T-cell (primary cell): ENCODE results near the gene PPP2R5C. TPM values are rescaled to one million over a fixed set of nuclear protein-coding genes. Genes with fewer than 3 reads are reported as not detected.

Experiments used
- ATAC-seq, 4 experiments: fragments of 200-7000 bp in 3 of 4; fragments of 150-1000 bp in 1 of 4; cut with Tn5 transposase; replicated peaks in 1 of 4; 1 replicate in 3 of 4; 2 replicates in 1 of 4; pipeline ENCODE4 v1.10.0; 2021; ENCODE audit warnings: moderate library complexity in 3 of 4, mild to moderate bottlenecking in 2 of 4, moderate number of reproducible peaks in 1 of 4
- CTCF ChIA-PET, 2 donors: fragments of 300-600 bp; sonication (Branson Sonifier 250); formaldehyde crosslinking; loops; one replicate each; lab custom pipeline; 2022; ENCODE audit warnings: antibody characterized with exemption in 2 of 2; lab: Charles Lee
- POLR2A ChIA-PET, 2 donors: fragments of 300-600 bp; sonication (Branson Sonifier 250); formaldehyde crosslinking; loops; one replicate each; lab custom pipeline; 2022; ENCODE audit warnings: antibody characterized with exemption in 2 of 2; lab: Charles Lee
- DNase-seq, 35 experiments: peaks; one replicate each; pipeline versions ENCODE4 v3.0.0 to v3.0.0-alpha.2; 2013 to 2023
- H3K27ac ChIP-seq: one replicate; pipeline ENCODE4 v1.5.1; 2013; ENCODE audit warnings: low read length
- H3K27me3 ChIP-seq, 2 experiments: replicated peaks in 1 of 2; 1 replicate in 1 of 2; 2 replicates in 1 of 2; pipeline versions ENCODE4 v1.6.1 to v1.7.0; 2013; ENCODE audit warnings: low read length in 1 of 2, mixed read lengths in 1 of 2; ENCODE audit not compliant: control insufficient read depth in 2 of 2, insufficient read depth in 2 of 2; ENCODE audit errors: extremely low read depth in 1 of 2
- H3K36me3 ChIP-seq, 2 donors: 1 replicate in 1 of 2; 2 replicates in 1 of 2; pipeline versions ENCODE4 v1.6.1 to v1.7.0; 2013; ENCODE audit warnings: low read length in 1 of 2; ENCODE audit not compliant: control insufficient read depth in 2 of 2, insufficient read depth in 1 of 2; ENCODE audit errors: extremely low read depth in 1 of 2
- H3K4me1 ChIP-seq, 2 experiments: 1 replicate in 1 of 2; 2 replicates in 1 of 2; pipeline versions ENCODE4 v1.6.1 to v1.7.0; 2013; ENCODE audit warnings: low read length in 2 of 2, mixed read lengths in 1 of 2; ENCODE audit not compliant: insufficient read depth in 2 of 2, control insufficient read depth in 1 of 2; ENCODE audit errors: extremely low read depth in 1 of 2
- H3K4me3 ChIP-seq, 2 donors: 1 replicate in 1 of 2; 2 replicates in 1 of 2; pipeline versions ENCODE4 v1.5.1 to v1.7.0; 2013; ENCODE audit warnings: mild to moderate bottlenecking in 2 of 2, low read length in 1 of 2, moderate library complexity in 1 of 2; ENCODE audit not compliant: control insufficient read depth in 1 of 2; ENCODE audit errors: extremely low read depth in 1 of 2
- H3K9me3 ChIP-seq: 2 replicates; pipeline ENCODE4 v1.7.0; 2013
- H3K27ac Mint-ChIP-seq, 2 donors: one replicate each; pipeline ENCODE4 v1.8.0; 2020 to 2021; ENCODE audit warnings: mild to moderate bottlenecking in 2 of 2, mixed read lengths in 2 of 2
- H3K27me3 Mint-ChIP-seq, 2 donors: one replicate each; pipeline ENCODE4 v1.8.0; 2021 to 2022; ENCODE audit warnings: mixed read lengths in 2 of 2
- H3K36me3 Mint-ChIP-seq: one replicate; pipeline ENCODE4 v1.8.0; 2021; ENCODE audit warnings: mixed read lengths
- H3K4me1 Mint-ChIP-seq, 3 donors: one replicate each; pipeline ENCODE4 v1.8.0; 2020 to 2022; ENCODE audit warnings: mixed read lengths in 3 of 3, mild to moderate bottlenecking in 1 of 3
- H3K4me3 Mint-ChIP-seq, 3 donors: one replicate each; pipeline ENCODE4 v1.8.0; 2020 to 2022; ENCODE audit warnings: mild to moderate bottlenecking in 3 of 3, mixed read lengths in 3 of 3, moderate library complexity in 3 of 3
- H3K9me3 Mint-ChIP-seq, 3 donors: one replicate each; pipeline ENCODE4 v1.8.0; 2020 to 2022; ENCODE audit warnings: mixed read lengths in 3 of 3
- WGBS: methylation state at CpG from one replicate; pipeline ENCODE4 v1.1.5; 2013; ENCODE audit warnings: missing lambda C conversion rate; ENCODE audit not compliant: insufficient coverage; 5-methylcytosine and 5-hydroxymethylcytosine counted together
- total RNA-seq, 35 experiments: library from RNA in 6 of 35; stranded (reverse) in 6 of 35; fragments of 120-200 nt in 1 of 35; gene quantifications; one replicate each; pipeline versions ENCODE4 v1.2.1 to v1.2.4 and lab custom pipeline; 2013 to 2026

The PPP2R5C gene
- total RNA-seq, 5 donors from 2014 or later (not counting 1 experiment from before 2014, with no cell fraction given): 435 to 627 (median 489) TPM

DNA sequence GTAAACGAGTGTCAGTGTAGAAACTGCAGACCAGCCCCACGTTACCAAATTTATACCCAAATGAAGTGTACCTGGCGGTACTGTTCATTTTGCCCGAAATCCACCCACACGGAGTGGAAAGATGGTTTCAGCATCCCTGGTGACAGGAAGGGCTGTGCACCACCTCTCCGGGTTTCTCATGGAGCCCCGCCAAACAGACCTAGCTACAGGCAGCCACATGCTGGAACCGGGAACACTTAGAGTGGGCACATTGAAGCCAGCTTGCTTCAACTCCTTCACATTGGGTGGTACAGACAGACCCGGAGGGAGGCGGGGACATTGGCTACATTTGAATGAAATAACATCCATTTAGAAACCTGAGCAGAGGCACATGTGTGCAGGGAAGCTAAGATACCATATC lies 84.4 kb downstream of the PPP2R5C start:
- no peak overlapping the region for H3K4me3 ChIP-seq

DNA sequence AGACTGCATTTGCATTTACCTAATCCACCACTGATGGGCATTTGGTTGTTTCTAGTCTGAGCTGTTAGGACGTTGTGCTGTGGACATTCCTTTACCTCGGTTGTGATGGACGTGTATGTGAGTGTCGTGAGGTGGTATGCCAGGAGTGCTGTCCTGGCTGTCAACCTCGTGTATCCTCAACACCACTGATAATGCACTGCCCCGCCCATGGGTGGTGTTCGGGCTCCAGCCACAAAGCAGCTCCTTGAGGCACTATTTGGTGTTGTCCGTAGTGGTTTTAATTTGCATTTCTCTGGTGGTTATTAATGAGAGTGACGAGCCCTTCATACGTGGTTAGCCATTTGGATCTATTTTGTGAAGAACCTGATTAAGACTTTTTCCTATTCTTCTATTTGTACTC lies 87.6 kb downstream of the PPP2R5C start:
- Mint-ChIP-seq H3K27me3 (no peaks in the 10 kb centered on the region), H3K4me3 (peak overlapping the region in 1 of 3 donors; percentile 40), H3K4me1 (peaks cover 93 to 98% (median 93%) of the 10 kb centered on the region in 3 donors), H3K9me3 (no peaks in the 10 kb centered on the region), H3K27ac (peak overlapping the region; percentile 18 to 88), H3K36me3 (peaks cover 27% of the 10 kb centered on the region)
- Histone ChIP-seq H3K36me3 (peaks cover 0 to 27% of the 10 kb centered on the region in 2 donors), H3K27ac (no peak overlapping the region), H3K27me3 (no peaks in the 10 kb centered on the region), H3K9me3 (no peaks in the 10 kb centered on the region), H3K4me3 (no peak overlapping the region), H3K4me1 (peaks cover 34 to 70% of the 10 kb centered on the region in 2 experiments)
- no peak for ATAC-seq
- DNase-seq: no peak
- CTCF ChIA-PET: interaction anchor here in 1 of 2 donors (1.1 to 2.0 kb wide), 2 partner anchors 78 to 296 kb away, joined by 3 to 5 read pairs; no protein-coding TSS in a partner anchor
- POLR2A ChIA-PET: interaction anchor here (0.7 to 1.4 kb wide), 2 partner anchors 19 to 49 kb away, joined by 3 to 6 read pairs; no protein-coding TSS in a partner anchor
- WGBS: 87% methylated on average over 3 of the region's 10 CpGs

More for the DNA sequence above, 84.4 kb downstream of the PPP2R5C start:
- Mint-ChIP-seq H3K4me1 (peaks cover 95 to 97% (median 95%) of the 10 kb centered on the region in 3 donors), H3K36me3 (peaks cover 33% of the 10 kb centered on the region), H3K27me3 (no peaks in the 10 kb centered on the region), H3K9me3 (no peaks in the 10 kb centered on the region), H3K4me3 (peak overlapping the region in 1 of 3 donors; percentile 3), H3K27ac (peak overlapping the region; percentile 68 to 80)
- peaks cover 0 to 29% of the 10 kb centered on the region in 2 donors for H3K36me3 ChIP-seq
- peaks cover 26 to 78% of the 10 kb centered on the region in 2 experiments for H3K4me1 ChIP-seq
- DNase-seq (no peak), ATAC-seq (no peak)
- ChIA-PET CTCF (interaction anchor here (0.5 to 3.0 kb wide), 7 partner anchors 8 to 139 kb away, joined by 3 to 23 read pairs (median 4); no protein-coding TSS in a partner anchor), POLR2A (interaction anchor here (0.6 to 0.9 kb wide), 2 partner anchors 10 to 139 kb away, joined by 3 to 8 read pairs; no protein-coding TSS in a partner anchor)
- 52% methylated on average over 5 of the region's 10 CpGs for WGBS
- no peaks in the 10 kb centered on the region for H3K9me3 ChIP-seq
- H3K27me3 ChIP-seq: no peaks in the 10 kb centered on the region
- peak overlapping the region; percentile 3 for H3K27ac ChIP-seq

DNA sequence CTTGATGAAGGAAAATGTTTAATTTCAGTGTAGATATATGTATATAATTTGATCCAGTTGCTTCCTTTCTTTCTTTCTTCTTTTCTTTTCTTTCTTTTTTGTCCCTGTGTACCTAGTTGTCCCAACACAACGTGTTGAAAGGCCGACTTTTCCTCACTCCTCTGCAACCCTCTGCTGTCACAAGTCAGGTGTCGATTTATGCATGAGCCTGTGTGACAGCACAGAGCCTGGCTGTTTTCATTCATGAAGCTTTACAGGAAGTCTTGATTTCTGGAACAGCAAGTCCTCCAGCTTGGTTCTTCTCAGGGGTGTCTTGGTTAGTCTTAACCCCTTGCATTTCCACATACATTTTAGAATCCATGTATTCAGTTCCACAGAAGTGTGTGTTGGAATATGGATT lies 88.1 kb downstream of the PPP2R5C start:
- ATAC-seq (peak in 1 of 4 experiments; percentile 30), DNase-seq (no peak)
- 40% methylated on average over 3 of the region's 3 CpGs for WGBS
- H3K4me1 ChIP-seq: peaks cover 39 to 73% of the 10 kb centered on the region in 2 experiments
- H3K36me3 ChIP-seq: peaks cover 0 to 23% of the 10 kb centered on the region in 2 donors
- CTCF ChIA-PET: interaction anchor here in 1 of 2 donors (2.0 kb wide), 1 partner anchor 79 kb away, joined by 5 read pairs; no protein-coding TSS in a partner anchor
- Mint-ChIP-seq H3K27ac (peak overlapping the region; percentile 36 to 88), H3K27me3 (no peaks in the 10 kb centered on the region), H3K9me3 (no peaks in the 10 kb centered on the region), H3K4me3 (peak overlapping the region in 2 of 3 donors; percentile 40 to 62), H3K36me3 (peaks cover 26% of the 10 kb centered on the region), H3K4me1 (peaks cover 92 to 98% (median 93%) of the 10 kb centered on the region in 3 donors)
- H3K27me3 ChIP-seq: no peaks in the 10 kb centered on the region
- POLR2A ChIA-PET: interaction anchor here in 1 of 2 donors (0.5 to 1.4 kb wide), 3 partner anchors 10 to 30 kb away, joined by 3 to 6 read pairs (median 3); no protein-coding TSS in a partner anchor
- no peaks in the 10 kb centered on the region for H3K9me3 ChIP-seq
- H3K27ac ChIP-seq: no peak overlapping the region
- no peak overlapping the region for H3K4me3 ChIP-seq

DNA sequence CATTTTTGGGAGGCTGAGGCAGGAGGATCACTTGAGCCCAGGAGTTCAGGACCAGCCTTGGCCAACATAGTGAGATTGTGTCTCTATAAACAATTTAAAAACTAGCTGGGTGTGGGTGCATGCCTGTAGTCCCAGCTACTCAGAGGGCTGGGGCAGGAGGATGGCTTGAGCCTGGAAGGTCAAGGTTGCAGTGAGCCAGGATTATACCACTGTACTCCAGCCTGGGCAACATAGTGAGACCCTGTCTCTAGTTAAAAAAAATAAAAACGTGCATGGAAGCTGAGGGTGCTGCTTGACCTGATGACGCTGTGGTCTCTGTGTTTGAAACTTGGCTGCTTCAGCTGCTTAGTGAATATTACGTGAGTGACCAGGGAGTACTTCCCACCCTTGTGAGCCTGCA lies 89.7 kb downstream of the PPP2R5C start:
- no peaks in the 10 kb centered on the region for H3K27me3 ChIP-seq
- H3K27me3 Mint-ChIP-seq: no peaks in the 10 kb centered on the region
- H3K4me3 ChIP-seq: no peak overlapping the region
- POLR2A ChIA-PET: no interaction called here
- no peaks in the 10 kb centered on the region for H3K9me3 ChIP-seq
- H3K4me1 ChIP-seq: peaks cover 42 to 72% of the 10 kb centered on the region in 2 experiments
- peaks cover 91 to 98% (median 93%) of the 10 kb centered on the region in 3 donors for H3K4me1 Mint-ChIP-seq
- 100% methylated on average over 3 of the region's 3 CpGs for WGBS
- H3K4me3 Mint-ChIP-seq: peak overlapping the region in 2 of 3 donors; percentile 21 to 40
- DNase-seq (no peak), ATAC-seq (no peak)
- H3K9me3 Mint-ChIP-seq: no peaks in the 10 kb centered on the region
- H3K27ac ChIP-seq: no peak overlapping the region
- CTCF ChIA-PET: interaction anchor here in 1 of 2 donors (0.6 kb wide), 1 partner anchor 491 kb away, joined by 6 read pairs; no protein-coding TSS in a partner anchor
- H3K36me3 Mint-ChIP-seq: peaks cover 29% of the 10 kb centered on the region
- peak overlapping the region in 1 of 2 donors; percentile 66 for H3K27ac Mint-ChIP-seq
- H3K36me3 ChIP-seq: peaks cover 0 to 13% of the 10 kb centered on the region in 2 donors

DNA sequence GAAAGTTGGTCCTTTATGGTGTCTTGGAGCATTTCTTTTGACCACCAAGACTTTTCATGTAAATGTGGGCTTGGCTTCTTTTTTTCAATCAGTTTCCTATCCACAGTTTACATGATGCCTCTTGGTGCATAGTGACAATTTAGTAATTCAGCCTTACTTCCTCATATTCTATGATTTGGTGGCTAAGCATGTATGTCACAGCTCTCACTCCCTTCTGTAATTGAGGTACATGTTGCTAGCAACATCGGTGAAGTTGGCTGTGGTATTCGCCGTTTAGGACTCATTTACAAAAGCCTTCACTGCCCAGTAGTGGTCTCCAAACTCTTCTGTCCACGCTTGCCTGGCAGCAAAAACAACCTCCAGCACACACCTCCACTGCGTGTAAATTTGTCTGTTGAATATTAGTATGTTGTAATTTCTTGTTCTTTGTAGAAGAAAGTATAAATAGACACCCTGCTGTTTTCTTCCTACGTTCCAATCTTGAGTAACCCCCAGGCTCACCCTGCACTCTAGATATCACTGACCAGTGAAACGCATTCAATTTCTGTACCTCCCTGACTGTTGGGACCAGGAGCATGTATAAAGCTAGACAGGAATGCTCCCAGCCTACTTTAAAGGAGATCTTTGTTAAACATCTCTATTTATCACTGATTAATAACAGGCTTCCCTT lies 90.4 kb downstream of the PPP2R5C start:
- Histone ChIP-seq H3K4me1 (peaks cover 42 to 70% of the 10 kb centered on the region in 2 experiments), H3K36me3 (peaks cover 0 to 17% of the 10 kb centered on the region in 2 donors), H3K9me3 (no peaks in the 10 kb centered on the region), H3K4me3 (no peak overlapping the region), H3K27me3 (no peaks in the 10 kb centered on the region), H3K27ac (no peak overlapping the region)
- DNase-seq (no peak), ATAC-seq (no peak)
- Mint-ChIP-seq H3K4me1 (peaks cover 91 to 98% (median 93%) of the 10 kb centered on the region in 3 donors), H3K4me3 (peak overlapping the region in 2 of 3 donors; percentile 13 to 40), H3K27me3 (no peaks in the 10 kb centered on the region), H3K9me3 (no peaks in the 10 kb centered on the region), H3K27ac (peak overlapping the region; percentile 12 to 66), H3K36me3 (peaks cover 30% of the 10 kb centered on the region)
- no CpG with 5 or more reads among the region's 7 CpGs for WGBS
- POLR2A ChIA-PET: no interaction called here
- CTCF ChIA-PET: interaction anchor here in 1 of 2 donors (0.6 kb wide), 1 partner anchor 68 kb away, joined by 3 read pairs; no protein-coding TSS in a partner anchor

DNA sequence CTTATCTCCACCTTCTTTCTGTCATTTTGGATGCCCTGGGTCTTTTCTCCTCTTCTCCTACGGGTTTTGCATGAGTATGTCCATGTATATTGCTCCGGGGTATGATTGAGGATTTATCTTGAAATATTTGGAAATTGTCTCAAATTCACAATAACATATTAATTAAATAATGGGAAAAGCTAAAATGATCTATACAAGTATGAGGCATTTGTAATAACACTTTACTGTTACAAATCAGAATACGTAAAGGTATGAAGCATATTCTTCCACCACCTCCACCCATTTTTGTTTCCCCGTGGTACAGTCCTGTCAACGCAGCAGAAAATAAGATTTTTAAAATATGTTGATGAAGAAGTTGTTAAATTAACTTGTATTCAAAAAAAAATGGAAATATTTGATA lies 91.3 kb downstream of the PPP2R5C start:
- no peak for DNase-seq
- no peak for ATAC-seq
- no peaks in the 10 kb centered on the region for H3K27me3 ChIP-seq
- H3K4me1 ChIP-seq: peaks cover 42 to 65% of the 10 kb centered on the region in 2 experiments
- H3K4me1 Mint-ChIP-seq: peaks cover 90 to 92% (median 92%) of the 10 kb centered on the region in 3 donors
- peaks cover 0 to 20% of the 10 kb centered on the region in 2 donors for H3K36me3 ChIP-seq
- ChIA-PET POLR2A (interaction anchor here in 1 of 2 donors (0.7 kb wide), 2 partner anchors 58 to 60 kb away, joined by 3 to 11 read pairs; no protein-coding TSS in a partner anchor), CTCF (interaction anchor here in 1 of 2 donors (2.4 kb wide), 1 partner anchor 8 kb away, joined by 11 read pairs; no protein-coding TSS in a partner anchor)
- H3K27me3 Mint-ChIP-seq: no peaks in the 10 kb centered on the region
- no CpG with 5 or more reads among the region's 5 CpGs for WGBS
- peaks cover 37% of the 10 kb centered on the region for H3K36me3 Mint-ChIP-seq
- no peak overlapping the region for H3K4me3 Mint-ChIP-seq
- no peak overlapping the region for H3K27ac ChIP-seq
- no peak overlapping the region for H3K4me3 ChIP-seq
- no peaks in the 10 kb centered on the region for H3K9me3 Mint-ChIP-seq
- H3K27ac Mint-ChIP-seq: peak overlapping the region in 1 of 2 donors; percentile 28
- no peaks in the 10 kb centered on the region for H3K9me3 ChIP-seq
